Head of caudate nucleus (tissue), 42 donors: Measurements from ENCODE around the gene SUPT20H.

Experiments
- DNase-seq, 42 donors: peaks; one replicate each; pipeline versions ENCODE4 v3.0.0 to v3.0.0-alpha.2; 2020 to 2021; ENCODE audit warnings: mixed read lengths in 7 of 42
- intact Hi-C: fragments of 100-400 bp; cut with DNase I; formaldehyde crosslinking; loops from one replicate; pipeline ENCODE4 v1.15.0; 2022

Gene SUPT20H

DNA sequence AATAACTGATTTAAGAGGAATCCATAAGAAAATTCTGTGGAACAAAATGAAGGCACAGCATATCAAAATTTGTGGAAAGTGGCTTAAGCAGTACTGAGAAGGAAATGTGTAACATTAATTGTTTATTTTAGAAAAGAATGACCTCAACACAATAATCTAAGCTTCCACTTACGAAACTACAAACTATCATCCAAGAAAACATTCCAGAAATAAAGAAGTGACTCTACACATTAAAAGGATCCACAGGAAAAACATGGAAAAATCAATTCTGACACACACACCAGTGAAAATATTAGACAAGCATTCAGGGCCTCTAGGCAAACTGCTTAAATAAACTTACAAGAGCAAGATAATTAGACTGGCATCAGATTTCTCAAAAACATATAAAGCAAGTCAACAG is 44.9 kb downstream of the SUPT20H start:
- DNase-seq: no peak
- intact Hi-C loops: no loop called here

DNA sequence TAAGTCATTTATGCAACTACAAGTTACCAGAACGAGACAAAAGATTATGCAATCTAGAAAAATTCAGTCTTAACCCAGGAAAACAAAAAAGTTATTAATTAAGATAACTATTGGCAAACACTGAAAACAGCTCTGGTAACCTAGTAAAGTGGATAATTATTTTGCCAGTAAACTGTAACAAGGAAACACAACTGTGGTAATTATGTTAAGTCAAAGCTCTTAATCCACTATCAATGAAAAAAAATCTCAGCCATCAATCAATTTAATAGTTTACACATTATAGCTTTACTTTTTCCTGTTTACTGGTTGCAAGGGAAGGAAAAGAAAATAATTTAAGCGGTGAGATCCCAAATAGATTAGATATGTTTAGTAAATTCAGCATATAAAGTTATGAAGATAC is 47.7 kb downstream of the SUPT20H start:
- no peak for DNase-seq
- intact Hi-C loops: no loop called here

DNA sequence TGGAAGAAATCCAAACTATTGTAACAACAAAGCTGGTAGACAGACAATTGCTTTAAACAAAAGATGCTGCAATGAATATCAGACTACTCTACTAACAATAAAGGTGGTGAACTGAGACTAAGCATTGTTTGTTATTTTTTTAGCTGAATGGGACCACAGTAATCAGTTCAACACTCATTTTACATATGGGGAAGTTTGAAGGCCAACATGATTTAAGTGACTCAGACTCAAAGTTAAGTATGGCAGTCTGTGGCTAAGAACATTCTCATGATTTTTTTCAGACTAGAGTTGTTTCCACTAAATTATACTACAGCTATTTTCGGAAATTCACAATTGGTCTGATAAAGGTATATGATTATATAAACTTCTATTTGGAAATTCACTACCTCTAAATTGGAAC is 48.5 kb downstream of the SUPT20H start:
- intact Hi-C loops: no loop called here
- no peak for DNase-seq

DNA sequence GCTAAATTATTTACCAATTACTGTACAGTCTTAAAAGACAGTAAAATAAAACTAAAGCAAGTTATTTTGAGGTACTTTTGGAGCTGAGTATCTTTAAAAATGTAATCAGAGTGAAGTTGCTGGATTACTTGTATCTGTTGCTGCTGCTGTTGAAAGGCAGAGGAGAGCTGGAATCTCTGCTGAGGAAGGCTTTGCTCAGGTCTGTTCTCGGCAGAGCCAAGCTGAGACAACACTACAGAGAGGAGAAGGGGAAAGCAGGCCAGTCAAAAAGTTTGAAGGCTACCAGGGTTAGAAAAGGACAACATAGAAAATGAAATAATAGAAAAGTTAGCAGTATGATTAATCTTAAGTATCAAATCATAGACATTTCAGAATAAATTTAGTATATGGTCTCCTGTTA is 49.1 kb downstream of the SUPT20H start:
- intact Hi-C loops: no loop called here

DNA sequence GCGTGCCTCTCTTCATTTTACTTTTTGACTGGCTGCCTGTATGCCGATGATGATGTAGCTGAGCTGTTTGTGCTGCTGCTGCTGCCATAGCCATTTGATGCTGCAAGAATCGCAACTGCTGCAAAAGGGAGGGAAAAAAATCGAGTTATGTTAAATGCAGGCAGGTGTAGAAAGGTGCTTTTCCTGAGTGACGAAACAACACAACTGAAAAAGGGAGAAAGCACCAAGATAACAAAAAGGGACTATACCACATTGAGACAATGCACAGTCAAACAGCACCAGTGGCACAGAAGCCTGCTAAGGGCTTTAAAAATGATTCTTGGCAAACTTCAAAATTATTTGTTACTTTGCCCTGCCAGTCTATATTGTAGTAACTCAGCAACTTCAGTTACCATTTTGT is 49.8 kb downstream of the SUPT20H start:
- DNase-seq: no peak
- intact Hi-C loops: no loop called here

More for the DNA sequence above, 49.1 kb downstream of the SUPT20H start:
- DNase-seq: no peak

DNA sequence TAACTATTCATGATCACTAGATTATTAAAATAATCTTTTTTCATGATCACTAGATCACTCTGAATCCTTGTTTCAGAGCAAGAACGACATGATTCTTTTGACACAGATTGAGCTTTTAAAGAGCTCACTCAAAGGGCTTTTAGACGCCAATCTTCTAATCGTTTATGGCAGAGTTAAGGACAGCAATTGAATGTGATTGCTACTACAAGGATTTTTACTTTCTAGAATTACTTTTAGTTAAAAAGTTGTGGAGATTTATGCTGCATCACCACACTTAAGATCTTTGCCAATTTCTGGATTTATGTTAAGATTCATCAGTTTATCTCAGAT is 57.6 kb downstream of the SUPT20H start:
- intact Hi-C loops: no loop called here
- DNase-seq: no peak

DNA sequence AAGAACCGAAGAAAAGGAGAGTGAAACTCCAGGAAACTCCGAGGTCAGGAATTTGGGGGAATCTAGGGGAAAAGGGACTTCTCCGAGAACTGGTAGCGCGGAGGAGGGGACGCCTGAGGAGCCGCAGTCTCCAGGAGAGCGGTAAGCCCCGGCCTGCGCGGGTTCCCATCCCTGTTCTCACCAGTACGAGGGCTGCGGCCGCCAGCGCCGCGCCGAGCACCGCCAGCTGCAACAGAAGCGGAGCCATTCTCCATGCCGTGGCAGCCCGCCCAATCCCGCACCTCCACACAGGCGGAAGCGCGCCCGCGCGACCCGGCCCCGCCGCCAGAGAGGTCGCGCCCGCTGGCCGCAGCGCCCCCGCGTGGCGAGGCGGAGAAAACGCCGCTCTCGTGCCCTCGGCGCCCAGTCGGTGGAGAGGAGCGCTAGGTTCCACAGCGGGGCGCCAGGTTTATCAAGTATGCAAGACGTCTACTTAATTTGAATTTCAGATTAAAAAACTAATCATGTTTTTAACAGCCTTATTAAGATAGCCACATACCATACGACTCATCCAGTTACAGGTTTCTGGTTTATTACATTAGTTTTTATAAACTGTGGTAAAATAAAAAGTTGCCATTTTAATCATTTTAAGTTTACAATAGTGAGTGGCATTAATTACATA is 60.3 kb downstream of the SUPT20H start, which contains the start of gene ALG5:
TSS of gene ALG5 (minus strand) at position 287 of the 661 bp plus-strand sequence. CDS start at position 247, 40 bp downstream.
- DNase-seq: peak; percentile 73 to 97 (median 92)
- intact Hi-C loops: no loop called here

DNA sequence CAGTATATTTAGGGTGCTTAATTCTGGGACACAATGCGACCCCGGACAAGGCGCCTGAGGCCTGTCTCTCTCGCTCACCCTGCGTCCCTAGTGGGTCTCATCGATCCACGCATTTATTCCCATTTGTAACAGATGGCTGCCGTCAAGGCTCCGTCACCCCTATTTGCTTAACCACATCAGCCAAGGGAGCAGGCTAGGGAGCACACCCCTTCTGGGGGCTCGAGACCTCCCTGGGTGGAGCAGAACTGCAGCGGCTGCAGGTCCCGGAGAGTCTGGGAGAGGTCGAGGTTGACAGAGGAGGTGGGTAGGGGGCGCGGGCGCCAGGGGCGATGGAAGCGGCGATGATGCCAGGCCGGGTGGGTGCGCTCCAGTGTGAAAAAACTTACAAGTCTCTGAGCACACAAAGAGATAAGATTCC is 60.9 kb downstream of the SUPT20H start:
- peak in 36 of 42 donors; percentile 5 to 60 (median 29) for DNase-seq
- intact Hi-C loops: no loop called here

DNA sequence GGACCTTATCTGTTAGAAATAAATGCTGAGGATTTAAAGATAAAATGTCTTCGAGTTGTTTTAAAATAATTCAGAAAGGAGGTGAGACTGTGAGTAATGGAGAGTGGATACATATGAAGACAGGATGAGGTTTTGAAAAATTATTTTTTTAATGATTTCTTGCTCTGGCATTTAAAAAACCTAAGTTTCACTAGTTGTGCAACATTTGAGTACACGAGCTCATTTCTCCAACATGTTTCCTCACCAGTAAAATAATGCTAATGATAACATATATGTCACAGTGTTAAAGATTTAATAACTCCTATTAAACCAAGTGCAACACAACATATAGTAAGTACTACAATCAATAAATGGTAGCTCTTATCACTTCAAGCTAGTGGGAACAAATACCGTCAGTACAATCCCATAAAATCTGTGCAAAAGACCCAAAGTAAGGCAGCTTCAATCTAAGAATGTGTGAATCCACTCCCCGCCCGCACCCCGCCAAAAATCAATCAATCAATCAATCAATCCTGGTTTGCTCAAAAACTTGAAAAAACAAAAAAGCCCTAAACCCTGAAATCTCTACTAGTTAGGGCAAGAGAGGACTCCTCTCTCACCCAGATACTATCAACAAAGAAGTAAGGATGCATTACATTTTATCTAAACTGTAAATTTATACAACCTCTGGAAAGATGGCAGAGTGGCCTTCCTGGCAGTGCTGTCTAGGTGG is 61.6 kb downstream of the SUPT20H start:
- DNase-seq: no peak
- intact Hi-C loops: no loop called here

DNA sequence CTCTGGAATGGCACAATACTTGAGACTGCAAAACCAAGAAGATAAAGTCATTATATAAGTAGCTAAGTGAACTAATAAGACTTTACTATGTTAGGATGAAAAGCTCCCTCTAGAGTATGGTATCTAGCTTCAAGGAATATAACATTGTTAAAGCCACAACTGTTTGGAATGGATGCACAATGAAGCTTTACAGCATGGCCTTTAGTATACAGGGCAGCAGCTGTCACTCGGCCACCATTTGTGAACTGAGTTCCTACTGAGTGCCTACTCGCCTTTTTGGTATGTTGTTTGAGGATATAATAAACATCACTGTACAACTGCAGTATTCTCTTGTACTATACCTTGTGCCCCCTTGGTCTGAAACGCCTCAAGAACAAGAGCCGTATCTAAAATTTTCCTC is 67.1 kb downstream of the SUPT20H start:
- intact Hi-C loops: no loop called here
- DNase-seq: no peak

DNA sequence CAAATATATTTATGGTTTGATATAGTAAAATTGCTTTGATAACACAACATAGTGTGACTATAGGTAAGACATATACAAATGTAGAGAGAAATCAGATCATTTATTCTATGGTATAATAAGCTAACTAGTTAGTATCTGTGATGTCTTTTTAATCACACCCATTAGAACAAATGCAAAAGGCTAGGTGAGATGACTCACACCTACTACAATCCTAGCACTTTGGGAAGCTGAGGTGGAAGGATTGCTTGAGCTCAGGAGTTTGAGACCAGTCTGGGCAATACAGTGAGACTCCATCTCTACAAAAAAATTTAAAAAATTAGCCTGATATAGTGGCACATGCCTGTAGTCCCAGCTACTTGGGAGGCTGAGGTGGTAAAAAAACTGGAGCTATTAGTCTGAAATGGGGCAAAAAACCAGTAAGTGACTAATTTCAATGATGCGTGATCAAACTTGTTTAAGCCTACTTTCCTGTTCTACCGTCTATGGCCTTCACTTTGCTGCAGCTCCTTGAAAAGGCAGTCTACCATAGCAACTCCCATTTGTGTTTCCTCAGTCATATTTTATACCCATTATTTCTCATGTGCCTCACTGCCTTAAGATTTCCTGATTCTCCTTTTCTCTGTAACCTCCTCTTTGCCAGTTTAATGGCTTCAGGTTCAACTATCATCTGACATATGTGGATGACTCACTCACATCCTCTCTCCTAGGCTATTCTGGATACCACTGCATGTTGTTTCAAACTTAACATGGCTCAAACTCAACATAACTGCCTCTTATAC is 72.8 kb downstream of the SUPT20H start:
- intact Hi-C loops: no loop called here
- no peak for DNase-seq

DNA sequence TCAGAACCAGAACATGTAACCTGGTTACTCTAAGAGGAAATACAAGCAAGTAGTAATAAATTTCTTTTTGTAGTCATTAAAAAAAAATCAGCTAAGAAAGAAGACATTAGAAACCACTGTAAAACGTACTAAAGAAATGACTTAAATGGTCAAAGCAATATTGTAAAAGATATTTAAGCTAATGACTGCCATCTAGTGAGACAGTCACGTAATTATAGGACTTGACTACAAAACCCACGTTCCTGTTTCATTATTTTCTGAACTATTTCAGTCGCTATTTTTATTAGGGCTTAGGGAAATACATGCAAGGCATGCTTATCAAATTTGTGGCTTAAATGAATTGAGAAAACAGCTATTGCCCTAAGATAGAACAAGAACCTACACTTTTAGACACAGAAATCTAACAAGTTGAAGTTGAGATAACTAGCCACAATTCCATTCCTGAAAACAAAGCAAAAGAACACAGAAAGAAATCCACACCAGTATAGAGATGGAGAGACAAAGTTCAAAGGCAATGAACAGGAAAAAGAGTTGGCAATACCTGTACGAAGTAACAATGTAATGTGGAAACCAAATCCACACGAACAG is 78.2 kb downstream of the SUPT20H start:
- intact Hi-C loops: no loop called here

DNA sequence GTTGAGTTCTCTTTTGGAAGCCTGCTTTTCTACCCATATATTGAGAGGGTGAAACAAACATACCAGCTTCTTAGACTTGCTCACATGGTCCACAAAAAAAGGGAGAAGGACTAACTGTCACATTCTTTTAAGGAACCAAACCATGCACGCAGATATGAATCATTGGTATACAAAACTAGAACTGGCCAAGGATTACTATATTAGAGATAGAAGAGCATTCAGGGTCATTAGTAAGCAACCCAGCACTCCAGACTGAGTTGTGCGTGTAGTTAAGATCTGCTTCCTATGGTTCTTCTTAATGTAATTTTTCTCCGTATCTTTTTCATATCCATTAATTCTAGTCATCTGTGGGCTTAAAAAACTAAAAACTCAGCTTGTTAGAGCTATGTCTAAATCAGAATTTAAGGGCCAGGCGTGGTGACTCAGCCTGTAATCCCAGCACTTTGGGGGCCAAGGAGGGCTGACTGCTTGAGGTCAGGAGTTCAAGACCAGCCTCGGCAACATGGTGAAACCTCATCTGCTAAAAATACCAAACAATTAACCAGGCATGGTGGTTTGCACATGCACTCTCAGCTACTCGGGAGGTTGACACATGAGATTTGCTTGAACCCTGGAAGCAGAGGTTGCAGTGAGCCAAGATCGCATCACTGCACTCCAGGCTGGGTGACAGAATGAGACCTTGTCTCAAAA is 80.0 kb downstream of the SUPT20H start:
- DNase-seq: no peak
- intact Hi-C loops: loop anchor here (5.0 kb wide), 1 partner anchor 117 kb away; no protein-coding TSS in a partner anchor

More for the DNA sequence above, 78.2 kb downstream of the SUPT20H start:
- no peak for DNase-seq

DNA sequence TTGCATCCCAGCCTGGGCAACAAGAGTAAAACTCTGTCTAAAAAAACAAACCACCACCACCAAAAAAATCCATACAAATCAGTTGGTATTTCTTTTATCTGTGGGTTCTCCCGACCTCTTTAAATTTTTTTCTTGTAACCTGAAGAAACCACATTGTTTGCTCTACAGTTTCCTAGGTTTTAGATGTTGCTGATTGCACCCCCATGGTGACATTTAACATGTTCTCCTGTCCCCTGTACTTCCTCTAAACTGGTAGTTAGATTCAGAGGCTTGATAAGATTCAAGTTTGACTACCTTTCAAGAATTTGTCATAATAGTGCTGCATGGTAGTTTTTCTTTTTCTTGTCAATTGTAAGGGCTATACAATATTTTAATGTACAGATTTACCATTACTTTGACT is 84.3 kb downstream of the SUPT20H start:
- intact Hi-C loops: loop anchor here (5.0 kb wide), 1 partner anchor 113 kb away; no protein-coding TSS in a partner anchor
- DNase-seq: no peak

DNA sequence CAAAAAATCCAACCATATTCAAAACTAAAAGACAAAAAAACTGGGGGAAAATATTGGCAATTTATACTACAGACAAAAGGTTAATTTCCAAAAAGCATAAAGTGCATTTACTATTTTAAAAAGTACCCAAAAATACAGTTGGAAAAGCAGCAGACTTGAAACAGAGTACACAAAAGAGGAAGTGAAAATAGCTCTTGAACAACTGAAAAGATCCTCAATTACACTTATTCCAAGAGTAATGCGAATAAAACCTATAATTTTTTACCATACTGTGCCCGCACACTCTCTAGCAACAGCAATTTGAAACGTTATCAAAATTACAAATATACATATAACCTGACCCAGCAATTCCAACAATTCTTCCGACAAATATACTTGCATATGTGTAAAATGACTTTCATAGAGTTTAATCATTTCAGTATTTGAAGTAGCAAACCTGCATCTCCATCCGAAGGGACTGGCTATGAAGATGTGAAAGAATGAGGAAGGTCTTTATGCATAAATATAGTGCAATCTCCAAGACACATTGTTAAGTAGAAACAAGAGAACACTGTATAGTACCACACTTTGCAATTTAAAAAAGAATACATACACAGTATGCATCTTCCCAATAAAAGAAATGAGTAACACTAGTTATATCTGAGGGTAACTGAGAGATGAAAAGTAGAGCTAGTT is 85.7 kb downstream of the SUPT20H start:
- no peak for DNase-seq
- intact Hi-C loops: no loop called here

DNA sequence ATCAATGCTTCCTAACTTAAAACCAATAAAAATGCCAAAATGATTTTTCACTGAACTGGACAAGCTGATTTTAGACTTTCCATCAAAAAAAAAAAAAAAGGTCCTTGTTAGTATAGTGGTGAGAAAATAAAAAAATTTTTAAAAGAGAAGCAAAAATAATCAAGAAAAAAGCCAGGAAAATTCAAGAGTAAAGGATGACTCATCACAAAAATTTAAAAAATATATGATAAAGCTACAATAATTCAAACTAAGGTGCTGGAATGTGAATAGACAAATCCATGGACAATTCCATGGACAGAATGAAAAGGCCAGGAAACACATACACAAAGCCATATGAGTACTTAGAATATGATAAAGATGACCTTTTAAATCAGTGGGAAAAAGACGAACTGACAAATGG is 86.5 kb downstream of the SUPT20H start:
- intact Hi-C loops: no loop called here

DNA sequence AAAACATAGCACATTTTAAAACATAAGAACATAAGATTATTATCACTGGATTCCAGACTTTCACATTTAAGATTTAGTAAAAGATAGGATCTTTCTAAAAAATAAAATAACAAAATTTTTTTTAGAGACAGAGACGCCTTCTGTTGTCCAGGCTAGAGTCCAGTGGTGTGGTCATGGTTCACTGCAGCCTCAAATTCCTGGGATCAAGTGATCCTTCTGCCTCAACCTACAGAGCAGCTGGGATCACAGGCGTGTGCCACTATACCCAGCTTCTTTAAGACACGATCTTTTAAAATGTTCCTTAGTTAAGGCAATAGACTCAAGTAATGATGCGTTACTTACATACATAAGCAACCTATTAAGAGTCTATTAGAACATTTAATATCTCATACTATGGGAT is 93.1 kb downstream of the SUPT20H start:
- DNase-seq: no peak
- intact Hi-C loops: no loop called here

More for the DNA sequence above, 86.5 kb downstream of the SUPT20H start:
- no peak for DNase-seq

DNA sequence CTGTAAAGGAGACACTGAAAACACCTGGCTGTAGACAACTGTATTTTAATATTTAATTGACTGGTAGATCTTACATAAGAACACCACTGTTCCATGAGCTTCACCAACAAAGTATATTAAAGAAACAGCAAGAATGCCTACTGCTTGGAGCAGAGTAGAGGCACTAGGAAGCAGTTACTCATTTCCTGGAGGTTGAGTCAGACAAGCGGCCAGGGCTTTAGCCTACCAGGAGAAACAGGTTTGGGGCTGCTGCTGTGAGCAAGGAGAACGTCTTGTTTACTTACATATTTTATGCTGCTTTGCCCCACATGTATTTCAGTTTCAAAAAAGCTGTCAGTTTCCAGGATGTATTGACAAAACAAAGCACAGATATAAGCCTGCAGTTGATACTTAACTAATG is 93.7 kb downstream of the SUPT20H start:
- intact Hi-C loops: no loop called here
- DNase-seq: no peak
